SHP77 treated with DMSO at 0.1 percent for 48 hours (cell line): Measurements from ENCODE around the gene ANGPTL8.

Experiments used
- DNase-seq: peaks from one replicate; lab custom pipeline; 2025; lab: John Stamatoyannopoulos, UW

ANGPTL8 gene

GRCh38 chr19:11203194-11204075, 36.0 kb upstream of the ANGPTL8 start:
- DNase-seq = no peak

- no peak for DNase-seq
Measured at GRCh38 chr19:11204076-11204602, 35.3 kb upstream of the ANGPTL8 start.

- no peak for DNase-seq
Measured at GRCh38 chr19:11204943-11205349, 34.5 kb upstream of the ANGPTL8 start.

- DNase-seq = no peak
Measured at GRCh38 chr19:11205939-11206570, 33.4 kb upstream of the ANGPTL8 start.

GRCh38 chr19:11208561-11209471, 30.6 kb upstream of the ANGPTL8 start:
- DNase-seq = no peak

- no peak for DNase-seq
Measured at GRCh38 chr19:11209839-11210655, 29.4 kb upstream of the ANGPTL8 start.

GRCh38 chr19:11210656-11210928, 28.8 kb upstream of the ANGPTL8 start:
- no peak for DNase-seq

GRCh38 chr19:11214387-11214786, 25.0 kb upstream of the ANGPTL8 start:
- DNase-seq = no peak

- DNase-seq = no peak
Measured at GRCh38 chr19:11221082-11221598, 18.3 kb upstream of the ANGPTL8 start.

- no peak for DNase-seq
Measured at GRCh38 chr19:11223200-11223599, 16.2 kb upstream of the ANGPTL8 start.

- DNase-seq = no peak
Measured at GRCh38 chr19:11224429-11224828, 15.0 kb upstream of the ANGPTL8 start.

- DNase-seq = no peak
Measured at GRCh38 chr19:11225172-11225571, 14.2 kb upstream of the ANGPTL8 start.

- DNase-seq = no peak
Measured at GRCh38 chr19:11225815-11226214, 13.6 kb upstream of the ANGPTL8 start.

- no peak for DNase-seq
Measured at GRCh38 chr19:11226716-11227166, 12.7 kb upstream of the ANGPTL8 start.

- no peak for DNase-seq
Measured at GRCh38 chr19:11227195-11227886, 12.1 kb upstream of the ANGPTL8 start.

- DNase-seq = no peak
Measured at GRCh38 chr19:11230621-11231386, 8.6 kb upstream of the ANGPTL8 start.

GRCh38 chr19:11232555-11232954, 6.9 kb upstream of the ANGPTL8 start:
- no peak for DNase-seq

- no peak for DNase-seq
Measured at GRCh38 chr19:11233073-11233472, 6.3 kb upstream of the ANGPTL8 start.

GRCh38 chr19:11234486-11235075, 4.8 kb upstream of the ANGPTL8 start:
- DNase-seq = no peak
